RKO (cell line): ENCODE data around the gene GRAMD1B.

Experiments
- DNase-seq: peaks from one replicate; pipeline ENCODE4 v3.0.0-alpha.2; 2016; ENCODE audit warnings: low spot score

The GRAMD1B gene

DNA sequence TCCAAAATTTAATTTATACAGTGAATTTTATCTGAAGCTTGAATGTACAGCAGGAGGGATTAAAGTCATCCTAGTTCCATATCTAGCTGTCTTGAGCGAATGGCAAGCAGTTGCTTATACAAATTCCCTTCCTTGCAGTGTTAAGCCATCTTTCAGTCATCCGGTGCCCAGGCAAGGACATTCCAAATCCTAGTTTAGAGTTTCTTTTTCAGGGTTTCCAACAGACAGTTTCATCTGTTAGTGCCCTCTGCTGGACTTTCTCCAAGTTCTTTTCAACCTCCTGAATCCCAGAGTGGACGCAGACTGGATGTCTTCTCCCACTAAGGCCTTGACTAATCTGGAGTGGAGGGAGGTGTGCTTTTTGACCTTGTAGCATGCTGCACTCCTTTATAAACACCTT lies 45.4 kb downstream of the GRAMD1B start:
- DNase-seq = peak; percentile 12

- DNase-seq = no peak
Observed at GRCh38 chr11:123477205-123477907, 47.3 kb downstream of the GRAMD1B start.

DNA sequence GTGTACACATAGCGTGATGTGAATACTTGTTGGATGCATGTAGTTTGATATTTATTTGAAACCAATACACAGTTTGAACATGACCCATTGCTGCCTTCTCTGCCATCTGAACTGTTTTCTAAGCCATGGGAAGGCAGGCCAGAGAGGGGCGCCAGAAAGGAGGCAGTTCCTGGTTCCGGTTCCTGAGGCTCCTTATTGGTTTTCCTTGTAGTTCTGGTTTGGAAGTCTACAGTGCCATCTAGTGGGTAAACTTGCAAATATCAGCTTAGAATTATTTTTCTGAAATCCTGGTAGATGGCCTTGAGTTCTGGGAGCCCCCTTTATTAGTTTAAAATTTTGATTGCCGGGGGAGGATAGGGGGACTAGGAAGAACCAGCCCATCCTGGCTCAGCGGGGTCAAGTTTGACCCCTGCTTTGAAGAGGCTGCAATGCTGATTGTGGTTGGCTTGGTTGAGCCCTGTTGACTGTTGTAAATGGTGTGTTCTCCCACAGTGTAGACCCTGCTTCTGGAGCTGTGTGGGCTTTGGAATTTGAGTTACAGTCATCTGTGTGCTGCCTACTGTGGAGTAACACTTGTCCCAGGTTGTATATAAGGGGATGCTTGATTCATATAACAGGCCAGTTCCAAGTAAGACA lies 48.4 kb downstream of the GRAMD1B start:
- peak; percentile 88 for DNase-seq

DNA sequence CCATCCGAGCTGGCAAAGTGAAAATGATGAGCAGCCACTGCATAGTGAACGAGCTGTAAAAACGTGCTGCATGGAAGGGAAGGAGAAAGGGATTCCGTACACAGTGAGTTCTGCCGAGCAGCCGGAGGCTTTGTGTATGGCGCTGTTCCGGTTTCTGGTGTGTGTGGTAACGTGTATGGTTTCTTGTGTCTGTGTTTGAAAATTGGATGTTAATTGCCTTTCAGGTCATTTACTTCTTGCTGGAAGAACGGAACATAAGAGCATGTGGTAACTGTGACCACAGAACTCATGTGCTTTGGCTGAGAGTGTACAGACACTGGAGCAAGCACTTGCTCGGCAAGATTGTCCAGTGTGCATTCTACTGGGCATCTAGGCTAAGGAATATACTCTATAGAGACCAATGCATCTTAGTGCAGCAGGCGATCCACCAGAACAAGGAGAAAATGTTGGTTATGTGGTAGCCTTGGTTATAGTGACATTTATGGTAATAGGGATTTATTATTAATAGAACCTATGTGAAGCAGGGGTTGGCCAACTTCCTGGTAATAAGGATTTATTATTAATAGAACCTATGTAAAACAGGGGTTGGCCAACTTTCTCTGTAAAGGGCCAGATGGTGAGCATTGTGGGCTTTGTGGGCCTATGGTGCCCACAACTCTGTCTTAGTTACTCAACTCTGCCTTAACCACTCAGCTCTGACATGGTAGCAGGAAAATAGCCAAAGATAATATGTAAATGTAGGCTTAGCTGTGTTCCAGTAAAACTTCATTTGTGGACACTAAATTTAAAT lies 49.2 kb downstream of the GRAMD1B start:
- DNase-seq = no peak

DNA sequence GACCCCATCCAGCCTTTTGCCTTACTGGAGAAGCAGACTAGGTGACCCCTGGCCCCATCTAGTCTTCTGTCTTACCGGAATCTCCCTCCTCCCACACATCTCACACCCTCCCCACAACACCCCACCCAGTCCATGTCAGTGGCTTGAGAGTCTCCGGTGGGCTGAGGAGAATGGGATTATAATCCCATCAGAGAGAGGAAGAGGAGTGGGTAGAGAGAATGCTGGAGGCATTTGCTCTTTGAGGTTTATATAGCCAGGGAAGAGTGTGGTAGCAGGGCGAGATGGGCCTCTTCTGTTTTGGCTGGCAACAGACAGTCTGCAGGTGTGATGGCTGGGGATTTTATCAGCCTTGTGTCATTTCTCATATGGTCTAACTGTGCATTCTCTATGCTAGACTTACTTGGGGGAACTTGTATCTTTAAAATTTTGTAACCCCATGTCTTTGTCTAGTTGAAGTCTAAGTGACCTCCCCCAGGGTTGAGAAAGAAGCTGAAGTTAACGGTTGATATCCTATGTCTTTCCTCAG lies 50.3 kb downstream of the GRAMD1B start:
- no peak for DNase-seq

DNA sequence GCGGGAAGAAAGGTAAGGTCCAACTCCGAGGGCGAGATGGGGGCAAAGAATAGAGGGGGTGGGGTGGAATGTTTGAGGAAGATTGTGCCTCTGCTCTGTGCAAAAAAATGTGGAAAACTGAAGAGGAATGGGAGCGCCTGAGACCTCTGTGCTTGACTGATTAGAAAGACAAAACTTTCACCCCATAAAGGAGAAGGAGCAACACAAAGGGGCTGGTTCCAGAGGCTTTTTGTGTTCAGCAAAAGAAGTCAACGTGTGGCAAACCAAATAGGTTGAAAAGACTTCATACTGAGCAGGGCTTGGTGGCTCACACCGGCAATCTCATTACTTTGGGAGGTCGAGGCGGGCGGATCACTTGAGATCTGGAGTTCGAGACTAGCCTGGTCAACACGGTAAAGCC lies 50.8 kb downstream of the GRAMD1B start:
- no peak for DNase-seq

GRCh38 chr11:123481640-123482039 lies 51.6 kb downstream of the GRAMD1B start:
- no peak for DNase-seq

DNA sequence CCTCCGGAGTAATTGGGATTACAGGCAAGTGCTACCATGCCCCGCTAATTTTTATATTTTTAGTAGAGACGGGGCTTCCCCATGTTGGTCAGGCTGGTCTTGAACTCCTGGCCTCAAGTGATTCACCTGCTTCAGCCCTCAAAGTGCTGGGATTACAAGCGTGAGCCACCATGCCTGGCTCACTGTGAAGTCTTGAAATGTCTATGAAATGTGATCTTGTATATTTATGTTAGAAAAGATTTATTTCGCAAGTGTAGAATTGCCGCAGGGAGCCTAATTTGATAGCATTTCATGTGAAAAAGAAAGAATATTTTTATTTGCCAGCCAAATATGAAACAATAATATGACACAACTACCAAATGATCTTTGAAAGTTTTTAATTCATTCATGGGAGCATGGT lies 52.1 kb downstream of the GRAMD1B start:
- no peak for DNase-seq

DNA sequence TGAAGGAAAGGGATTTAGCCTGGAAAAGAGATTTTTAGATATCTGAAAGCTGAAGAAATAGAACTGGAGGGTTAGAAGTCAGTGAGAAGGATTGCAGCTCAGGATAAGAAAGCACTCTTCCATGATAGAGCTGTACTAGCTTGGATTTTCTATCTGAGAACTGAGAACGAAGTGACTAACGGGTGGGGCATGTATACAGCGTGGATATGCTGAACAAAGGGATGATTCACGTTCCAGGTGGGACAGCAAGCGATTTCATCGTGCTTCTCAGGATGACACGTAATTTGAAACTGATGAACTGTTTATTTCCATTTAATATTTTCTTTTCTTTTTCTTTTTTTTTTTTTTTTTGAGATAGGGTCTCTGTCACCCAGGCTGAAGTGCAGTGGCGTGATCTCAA lies 53.0 kb downstream of the GRAMD1B start:
- DNase-seq = peak; percentile 50

- no peak for DNase-seq
Observed at GRCh38 chr11:123483466-123483865, 53.4 kb downstream of the GRAMD1B start.

DNA sequence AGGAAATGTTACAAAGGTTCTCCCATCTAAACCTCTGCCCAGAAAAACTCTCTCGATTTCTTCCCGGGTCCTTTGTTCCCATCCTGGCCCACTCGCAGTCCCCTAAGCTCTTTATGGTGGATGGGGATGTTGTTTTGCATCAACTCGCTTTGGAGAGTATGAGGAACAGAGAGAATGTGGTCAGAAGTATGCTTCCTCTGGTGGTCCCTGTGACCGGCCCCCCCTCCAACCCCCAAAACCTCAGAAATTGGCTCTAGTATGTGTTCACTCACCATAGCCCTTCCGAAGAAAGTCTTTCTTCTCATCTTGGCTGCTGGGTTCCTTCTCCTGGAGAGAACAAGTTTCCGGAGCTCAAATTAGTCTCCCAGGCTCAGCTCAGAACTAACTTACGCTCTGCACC lies 54.4 kb downstream of the GRAMD1B start:
- no peak for DNase-seq

DNA sequence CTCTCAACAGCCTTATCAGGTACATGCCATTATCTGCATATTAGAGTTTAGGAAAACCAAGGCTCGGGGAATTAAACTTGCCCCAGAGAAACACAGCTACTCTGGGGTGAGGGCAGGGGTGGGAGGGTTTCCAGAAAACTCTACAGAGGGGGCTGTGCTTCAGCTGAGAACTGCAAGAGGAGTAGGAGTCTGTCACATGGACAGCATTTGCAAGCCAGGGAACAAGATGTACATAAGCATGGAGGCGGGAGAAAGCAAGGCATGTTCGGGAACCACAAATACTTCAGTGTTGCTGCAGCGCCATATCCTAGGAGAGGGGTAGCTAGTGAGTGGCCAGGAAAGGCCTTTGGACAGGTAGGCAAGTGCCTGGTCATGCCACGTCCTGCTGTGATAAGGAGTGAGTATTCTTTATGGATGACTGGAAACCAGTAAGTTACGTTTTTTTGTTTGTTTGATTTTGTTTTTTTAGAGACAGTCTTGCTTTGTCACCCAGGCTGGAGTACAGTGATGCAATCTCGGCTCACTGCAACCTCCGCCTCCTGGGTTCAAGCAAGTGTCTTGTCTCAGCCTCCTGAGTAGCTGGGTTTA lies 57.2 kb downstream of the GRAMD1B start:
- DNase-seq = no peak

- DNase-seq = no peak
Observed at GRCh38 chr11:123490527-123490926, 60.5 kb downstream of the GRAMD1B start.

DNA sequence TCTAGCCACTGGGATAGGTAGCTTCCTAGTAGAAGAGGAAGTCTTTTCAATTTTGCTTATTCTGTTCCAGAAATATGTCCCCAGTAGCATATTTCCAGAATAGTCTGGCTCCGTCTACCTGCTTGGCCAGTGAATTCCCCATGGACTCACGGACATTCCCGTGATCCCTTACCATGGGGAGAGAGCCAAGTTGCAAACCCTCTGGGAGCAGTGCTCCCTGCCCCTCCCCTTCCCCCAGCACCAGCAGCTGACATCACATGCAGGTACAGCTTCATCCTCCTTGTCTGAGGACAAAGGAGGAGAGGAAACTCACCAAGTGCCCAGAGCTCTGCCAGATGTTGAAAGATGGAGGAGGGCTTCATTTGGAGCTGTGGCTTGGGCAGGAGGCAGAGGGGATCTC lies 61.2 kb downstream of the GRAMD1B start:
- DNase-seq = no peak

- no peak for DNase-seq
Observed at GRCh38 chr11:123493349-123494063, 63.4 kb downstream of the GRAMD1B start.

- DNase-seq = no peak
Observed at GRCh38 chr11:123494195-123495050, 64.4 kb downstream of the GRAMD1B start.

- DNase-seq = no peak
Observed at GRCh38 chr11:123504401-123504800, 74.3 kb downstream of the GRAMD1B start.

DNA sequence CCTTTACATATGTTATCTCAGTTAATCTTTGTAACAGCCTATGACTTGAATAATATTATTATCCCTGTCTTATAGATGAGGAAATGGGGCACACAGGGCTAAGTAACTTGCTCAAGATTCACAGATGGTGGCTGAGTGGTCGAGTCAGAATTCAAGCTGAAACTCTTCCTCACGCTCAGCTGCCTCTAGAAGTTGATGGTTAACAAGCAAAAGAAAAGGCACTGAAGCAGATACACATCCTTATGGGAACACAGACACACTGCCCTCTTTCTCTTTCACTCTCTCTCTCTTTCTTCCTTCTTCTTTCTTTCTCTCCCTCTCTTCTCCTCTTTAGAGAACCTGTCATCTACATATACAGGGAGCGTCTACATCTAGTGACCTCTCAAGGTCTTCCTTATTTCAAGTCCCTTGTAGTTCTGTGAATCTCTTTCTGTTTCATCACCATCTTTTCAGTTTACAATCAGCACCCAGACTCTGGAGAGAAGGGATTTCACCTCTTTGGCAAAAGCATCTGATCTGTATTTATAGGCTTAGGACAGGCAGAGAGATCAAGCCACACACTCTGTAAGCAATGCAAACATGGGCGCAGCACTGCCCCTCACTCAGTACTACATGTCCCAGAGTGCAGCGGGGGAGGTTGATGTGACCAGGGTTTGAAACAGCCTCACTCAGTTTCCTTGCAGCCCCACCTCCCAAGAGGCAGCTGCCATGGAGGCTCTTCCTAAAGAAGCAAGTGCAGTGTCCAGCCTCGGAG lies 75.7 kb downstream of the GRAMD1B start:
- DNase-seq = no peak

DNA sequence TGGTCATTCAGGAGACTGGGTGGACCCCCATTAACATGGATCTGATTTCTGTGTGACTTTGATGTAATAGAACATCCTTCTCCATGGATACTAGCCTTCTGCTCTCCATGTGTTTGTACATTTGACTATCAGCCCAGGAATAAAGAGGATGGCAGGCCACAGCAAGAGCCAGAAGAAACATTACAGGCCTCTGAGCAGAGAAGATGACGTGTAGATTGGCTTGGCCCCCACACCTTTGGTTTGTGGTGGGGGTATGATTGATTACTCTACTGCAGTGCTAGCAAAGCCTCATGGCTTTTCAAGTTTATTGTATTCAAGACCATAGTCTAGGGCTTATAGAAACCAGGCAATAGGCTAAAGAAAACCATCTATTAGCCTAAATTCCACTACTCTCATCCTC lies 77.0 kb downstream of the GRAMD1B start:
- DNase-seq = no peak
